ENCODE measurements around the gene GNPTG. TPM values are rescaled to one million over a fixed set of nuclear protein-coding genes. Genes with fewer than 3 reads are reported as not detected.
A peak's percentile ranks its signal among the peaks of the same experiment; 100 is the strongest.

Gene GNPTG
- total and polyA plus RNA-seq, 9 of the 15 experiments (the other 6 are each of a cell fraction or from before 2014, with no cell fraction given), result 0.69 to 33.3 (median 13.6) TPM

GRCh38 chr16:1330931-1331711 is 20.6 kb upstream of the GNPTG start (continued):
- TF ChIP-seq PATZ1 (CRISPR knock-in tag; IDR thresholded peaks at IDR 0.05; ENCODE audit: borderline replicate concordance) (no peak), KAT7 (CRISPR knock-in tag; IDR thresholded peaks at IDR 0.05; ENCODE audit: borderline replicate concordance) (no peak), ZNF655 (CRISPR knock-in tag; IDR thresholded peaks at IDR 0.05) (no peak), STAT5B (CRISPR knock-in tag; IDR thresholded peaks at IDR 0.05) (no peak), ZNF445 (CRISPR knock-in tag; IDR thresholded peaks at IDR 0.05; ENCODE audit: low read depth) (no peak), CHD4 (IDR thresholded peaks at IDR 0.05; ENCODE audit: insufficient read depth, insufficient replicate concordance, low read depth, low read length, poor library complexity, severe bottlenecking) (peak; percentile 93), STAG1 (CRISPR knock-in tag; IDR thresholded peaks at IDR 0.05; ENCODE audit: borderline replicate concordance) (no peak), ZNF589 (CRISPR knock-in tag; IDR thresholded peaks at IDR 0.05; ENCODE audit: low read depth) (no peak), SMARCA5 (IDR thresholded peaks at IDR 0.05) (peak; percentile 72; the same call in 1 of the 2 replicates), SMAD1 (IDR thresholded peaks at IDR 0.05; ENCODE audit: low read depth, low read length, partially characterized antibody) (no peak), ETV6 (IDR thresholded peaks at IDR 0.05; ENCODE audit: borderline replicate concordance in 1 of 2, low read depth in 2 of 2, low read length in 1 of 2) (no peak), ETV6 (CRISPR knock-in tag; IDR thresholded peaks at IDR 0.05; ENCODE audit: borderline replicate concordance) (no peak), PCBP1 (IDR thresholded peaks at IDR 0.05; ENCODE audit: low read depth, low read length, poor library complexity, severe bottlenecking) (peak; percentile 24), NR2C2 (CRISPR knock-in tag; IDR thresholded peaks at IDR 0.05) (no peak), NR2C2 (tag; IDR thresholded peaks at IDR 0.05) (no peak), ZBTB26 (CRISPR knock-in tag; IDR thresholded peaks at IDR 0.05) (no peak), SMC3 (conservative IDR thresholded peaks at IDR 0.05; ENCODE audit: insufficient read depth, low read depth, low read length) (no peak), POLR2B (IDR thresholded peaks at IDR 0.05; ENCODE audit: low read depth, partially characterized antibody) (no peak), ZFP91 (CRISPR knock-in tag; IDR thresholded peaks at IDR 0.05) (no peak), BCOR (IDR thresholded peaks at IDR 0.05) (peak; percentile 98), ZNF551 (CRISPR knock-in tag; IDR thresholded peaks at IDR 0.05) (no peak), CEBPB (tag; IDR thresholded peaks at IDR 0.05) (no peak), NFIC (IDR thresholded peaks at IDR 0.05) (no peak)
